Measurements from ENCODE around the gene GPSM3. TPM values are rescaled to one million over a fixed set of nuclear protein-coding genes. Genes with fewer than 3 reads are reported as not detected.
"Not testable (repeated sequence)": the region's sequence is repeated elsewhere in the genome, so short reads cannot be mapped to it uniquely, and the experiment has no call there.

Gene GPSM3
- polyA plus RNA-seq, 4 donors: 6.0 to 31.3 (median 14.0) TPM

GRCh38 chr6:32148289-32149091, 44.0 kb downstream of the GPSM3 start:
- 14 to 36% (median 31%) methylated on average over 39 of the region's 39 CpGs for WGBS, 3 donors
- no peak overlapping the region for H3K27ac ChIP-seq (ENCODE audit: low read depth in 1 of 3, low read length in 2 of 3)
- H3K4me3 ChIP-seq (ENCODE audit: low read depth in 1 of 3, low read length in 3 of 3): peak overlapping the region in 2 of 3 donors; percentile 31 to 70

GRCh38 chr6:32147401-32148132, 44.9 kb downstream of the GPSM3 start:
- WGBS, 3 donors: 83 to 92% (median 89%) methylated on average over 4 of the region's 4 CpGs
- no peak for DNase-seq

More at GRCh38 chr6:32148289-32149091, 44.0 kb downstream of the GPSM3 start:
- peaks cover 0 to 5% (median 0%) of the 10 kb centered on the region in 3 donors for H3K36me3 ChIP-seq (ENCODE audit: control insufficient read depth in 3 of 3, insufficient read depth in 2 of 3, low read depth in 1 of 3, low read length in 3 of 3)
- H3K4me1 ChIP-seq (ENCODE audit: control insufficient read depth in 3 of 3, insufficient read depth in 2 of 3, low read depth in 1 of 3, low read length in 2 of 3): peaks cover 0 to 37% (median 0%) of the 10 kb centered on the region in 3 donors
- peaks cover 0 to 19% (median 2%) of the 10 kb centered on the region in 3 donors for H3K27me3 ChIP-seq (ENCODE audit: control insufficient read depth in 3 of 3, insufficient read depth in 3 of 3, low read length in 3 of 3)
- H3K9me3 ChIP-seq (ENCODE audit: control insufficient read depth in 2 of 2, insufficient read depth in 1 of 2, low read depth in 1 of 2, low read length in 1 of 2): no peaks in the 10 kb centered on the region
- DNase-seq: peak; percentile 86 to 89
- FAIRE-seq: no peak

GRCh38 chr6:32146687-32147086, 45.8 kb downstream of the GPSM3 start:
- Histone ChIP-seq H3K9me3 (ENCODE audit: control insufficient read depth in 2 of 2, insufficient read depth in 1 of 2, low read depth in 1 of 2, low read length in 1 of 2) (no peaks in the 10 kb centered on the region), H3K4me1 (ENCODE audit: control insufficient read depth in 3 of 3, insufficient read depth in 2 of 3, low read depth in 1 of 3, low read length in 2 of 3) (peaks cover 0 to 30% (median 0%) of the 10 kb centered on the region in 3 donors), H3K4me3 (ENCODE audit: low read depth in 1 of 3, low read length in 3 of 3) (no peak overlapping the region), H3K27ac (ENCODE audit: low read depth in 1 of 3, low read length in 2 of 3) (no peak overlapping the region), H3K36me3 (ENCODE audit: control insufficient read depth in 3 of 3, insufficient read depth in 2 of 3, low read depth in 1 of 3, low read length in 3 of 3) (peaks cover 0 to 5% (median 0%) of the 10 kb centered on the region in 3 donors), H3K27me3 (ENCODE audit: control insufficient read depth in 3 of 3, insufficient read depth in 3 of 3, low read length in 3 of 3) (peaks cover 0 to 19% (median 2%) of the 10 kb centered on the region in 3 donors)
- FAIRE-seq (no peak), DNase-seq (no peak)
- 57 to 66% (median 66%) methylated on average over 4 of the region's 4 CpGs for WGBS, 3 donors

More at GRCh38 chr6:32147401-32148132, 44.9 kb downstream of the GPSM3 start:
- Histone ChIP-seq H3K36me3 (ENCODE audit: control insufficient read depth in 3 of 3, insufficient read depth in 2 of 3, low read depth in 1 of 3, low read length in 3 of 3) (peaks cover 0 to 5% (median 0%) of the 10 kb centered on the region in 3 donors), H3K9me3 (ENCODE audit: control insufficient read depth in 2 of 2, insufficient read depth in 1 of 2, low read depth in 1 of 2, low read length in 1 of 2) (no peaks in the 10 kb centered on the region), H3K4me3 (ENCODE audit: low read depth in 1 of 3, low read length in 3 of 3) (peak overlapping the region in 1 of 3 donors; percentile 70), H3K27ac (ENCODE audit: low read depth in 1 of 3, low read length in 2 of 3) (no peak overlapping the region), H3K27me3 (ENCODE audit: control insufficient read depth in 3 of 3, insufficient read depth in 3 of 3, low read length in 3 of 3) (peaks cover 0 to 19% (median 2%) of the 10 kb centered on the region in 3 donors), H3K4me1 (ENCODE audit: control insufficient read depth in 3 of 3, insufficient read depth in 2 of 3, low read depth in 1 of 3, low read length in 2 of 3) (peaks cover 0 to 28% (median 0%) of the 10 kb centered on the region in 3 donors)
- no peak for FAIRE-seq

- Histone ChIP-seq H3K9me3 (ENCODE audit: control insufficient read depth in 2 of 2, insufficient read depth in 1 of 2, low read depth in 1 of 2, low read length in 1 of 2) (no peaks in the 10 kb centered on the region), H3K4me3 (ENCODE audit: low read depth in 1 of 3, low read length in 3 of 3) (no peak overlapping the region), H3K36me3 (ENCODE audit: control insufficient read depth in 3 of 3, insufficient read depth in 2 of 3, low read depth in 1 of 3, low read length in 3 of 3) (peaks cover 0 to 5% (median 0%) of the 10 kb centered on the region in 3 donors), H3K27me3 (ENCODE audit: control insufficient read depth in 3 of 3, insufficient read depth in 3 of 3, low read length in 3 of 3) (peaks cover 0 to 19% (median 2%) of the 10 kb centered on the region in 3 donors), H3K27ac (ENCODE audit: low read depth in 1 of 3, low read length in 2 of 3) (no peak overlapping the region), H3K4me1 (ENCODE audit: control insufficient read depth in 3 of 3, insufficient read depth in 2 of 3, low read depth in 1 of 3, low read length in 2 of 3) (peaks cover 0 to 29% (median 0%) of the 10 kb centered on the region in 3 donors)
- DNase-seq (peak in 1 of 2 donors; percentile 26), FAIRE-seq (no peak)
- WGBS, 3 donors: 83 to 86% (median 85%) methylated on average over 1 of the region's 1 CpG
These were observed 46.2 kb downstream of the GPSM3 start for GRCh38 chr6:32146287-32146686.

GRCh38 chr6:32144238-32144637, 48.2 kb downstream of the GPSM3 start:
- FAIRE-seq; H3K4me3 ChIP-seq (ENCODE audit: low read depth in 1 of 3, low read length in 3 of 3); H3K9me3 ChIP-seq (ENCODE audit: control insufficient read depth in 2 of 2, insufficient read depth in 1 of 2, low read depth in 1 of 2, low read length in 1 of 2); H3K36me3 ChIP-seq (ENCODE audit: control insufficient read depth in 3 of 3, insufficient read depth in 2 of 3, low read depth in 1 of 3, low read length in 3 of 3); H3K27ac ChIP-seq (ENCODE audit: low read depth in 1 of 3, low read length in 2 of 3): not testable (repeated sequence)
- DNase-seq: peak; percentile 49 to 63
- WGBS, 3 donors: 20 to 69% (median 44%) methylated on average over 7 of the region's 7 CpGs
- Histone ChIP-seq H3K27me3 (ENCODE audit: control insufficient read depth in 3 of 3, insufficient read depth in 3 of 3, low read length in 3 of 3) (peaks cover 0 to 12% (median 0%) of the 10 kb centered on the region in 3 donors), H3K4me1 (ENCODE audit: control insufficient read depth in 3 of 3, insufficient read depth in 2 of 3, low read depth in 1 of 3, low read length in 2 of 3) (peaks cover 0 to 34% (median 0%) of the 10 kb centered on the region in 3 donors)

Other genes with a start within 250 kb of the GPSM3 start
- 100 to 1,000 TPM in 1 of 4 donors, 10 to 100 TPM in 3; 38.7 to 141 (median 80.6) TPM for gene CFB, start 246.5 kb downstream of the GPSM3 start, polyA plus RNA-seq
- gene NELFE, start 233.7 kb downstream of the GPSM3 start, polyA plus RNA-seq: 10 to 100 TPM; 55.6 to 77.1 (median 59.1) TPM
- gene SKIC2, start 233.5 kb downstream of the GPSM3 start, polyA plus RNA-seq: 100 to 1,000 TPM in 2 of 4 donors, 10 to 100 TPM in 2; 51.4 to 171 (median 85.7) TPM
- gene DXO, start 220.5 kb downstream of the GPSM3 start, polyA plus RNA-seq: 10 to 100 TPM; 14.1 to 16.8 (median 16.0) TPM
- gene C4A, start 210.6 kb downstream of the GPSM3 start, polyA plus RNA-seq: 10 to 100 TPM in 3 of 4 donors, 1 to 10 TPM in 1; 4.0 to 64.7 (median 26.1) TPM
- gene C4B, start 177.8 kb downstream of the GPSM3 start, polyA plus RNA-seq: 10 to 100 TPM in 3 of 4 donors, 1 to 10 TPM in 1; 9.6 to 87.6 (median 26.6) TPM
- 1 to 10 TPM in 2 of 4 donors, under 1 TPM in 2; 0.18 to 3.4 (median 0.98) TPM for gene CYP21A2, start 154.2 kb downstream of the GPSM3 start, polyA plus RNA-seq
- 10 to 100 TPM in 1 of 4 donors, 1 to 10 TPM in 3; 1.8 to 38.7 (median 4.5) TPM for gene TNXB, start 83.3 kb downstream of the GPSM3 start, polyA plus RNA-seq
- gene ATF6B, start 64.4 kb downstream of the GPSM3 start, polyA plus RNA-seq: 10 to 100 TPM; 15.4 to 89.5 (median 45.8) TPM
- 1 to 10 TPM; 4.6 to 9.7 (median 7.5) TPM for gene FKBPL, start 62.4 kb downstream of the GPSM3 start, polyA plus RNA-seq
- gene PRRT1, start 40.7 kb downstream of the GPSM3 start, polyA plus RNA-seq: 1 to 10 TPM in 3 of 4 donors, not detected in 1; 1.4 to 4.7 (median 4.6) TPM
- gene PPT2, start 38.5 kb downstream of the GPSM3 start, polyA plus RNA-seq: 10 to 100 TPM in 2 of 4 donors, 1 to 10 TPM in 2; 3.1 to 26.5 (median 10.3) TPM
- 10 to 100 TPM in 3 of 4 donors, 1 to 10 TPM in 1; 7.8 to 21.9 (median 12.8) TPM for gene EGFL8, start 28.0 kb downstream of the GPSM3 start, polyA plus RNA-seq
- 100 to 1,000 TPM in 1 of 4 donors, 10 to 100 TPM in 3; 41.9 to 112 (median 63.2) TPM for gene AGPAT1, start 16.6 kb downstream of the GPSM3 start, polyA plus RNA-seq
- 100 to 1,000 TPM; 106 to 232 (median 162) TPM for gene RNF5, start 14.2 kb downstream of the GPSM3 start, polyA plus RNA-seq
- 10 to 100 TPM in 2 of 4 donors, 1 to 10 TPM in 2; 3.0 to 12.1 (median 9.2) TPM for gene AGER, start 8.4 kb downstream of the GPSM3 start, polyA plus RNA-seq
- 100 to 1,000 TPM in 1 of 4 donors, 10 to 100 TPM in 3; 17.6 to 119 (median 29.9) TPM for gene PBX2, start 2.4 kb downstream of the GPSM3 start, polyA plus RNA-seq
- 10 to 100 TPM in 1 of 4 donors, 1 to 10 TPM in 3; 1.1 to 15.2 (median 4.6) TPM for gene NOTCH4, start 31.4 kb upstream of the GPSM3 start, polyA plus RNA-seq
- not detected for gene TSBP1, start 179.3 kb upstream of the GPSM3 start, polyA plus RNA-seq
- under 1 TPM in 2 of 4 donors, not detected in 2; 0.30 to 0.58 TPM for gene BTNL2, start 214.5 kb upstream of the GPSM3 start, polyA plus RNA-seq
- 100 to 1,000 TPM; 230 to 625 (median 404) TPM for gene HLA-DRA, start 247.2 kb upstream of the GPSM3 start, polyA plus RNA-seq

Data from small intestine (tissue), 7 donors.